Testis (tissue), 3 donors: ENCODE measurements around the gene IKBIP. TPM values are rescaled to one million over a fixed set of nuclear protein-coding genes. Genes with fewer than 3 reads are reported as not detected.
"Not testable (repeated sequence)": the region's sequence is repeated elsewhere in the genome, so short reads cannot be mapped to it uniquely, and the experiment has no call there.

Experiments
- DNase-seq: peaks from one replicate; pipeline ENCODE4 v3.0.0-alpha.2; 2019
- H3K27ac ChIP-seq, 2 donors: fragments of 200-600 bp; sonication (generic); one replicate each; pipeline ENCODE4 v1.5.1; 2019
- H3K27me3 ChIP-seq: fragments of 200-600 bp; sonication (generic); one replicate; pipeline ENCODE4 v1.5.1; 2019
- H3K36me3 ChIP-seq: fragments of 200-600 bp; sonication (generic); one replicate; pipeline ENCODE4 v1.5.1; 2017; ENCODE audit warnings: low read depth; ENCODE audit errors: missing control alignments
- H3K4me1 ChIP-seq: fragments of 200-600 bp; sonication (generic); one replicate; pipeline ENCODE4 v1.5.1; 2019
- H3K4me3 ChIP-seq, 2 donors: fragments of 200-600 bp; sonication (generic); one replicate each; pipeline ENCODE4 v1.5.1; 2017 to 2019
- H3K9me3 ChIP-seq: fragments of 200-600 bp; sonication (generic); one replicate; pipeline ENCODE4 v1.5.1; 2017
- CTCF ChIP-seq, 3 experiments: fragments of 450-650 bp in 2 of 3; fragments of 200-600 bp in 1 of 3; sonication (generic) in 1 of 3; IDR thresholded peaks; one replicate each; pipeline ENCODE4 v1.5.1; 2016 to 2019; ENCODE audit warnings: antibody characterized with exemption in 3 of 3, mild to moderate bottlenecking in 2 of 3, moderate library complexity in 1 of 3
- POLR2A ChIP-seq: fragments of 450-650 bp; IDR thresholded peaks from one replicate; pipeline ENCODE4 v1.6.1; 2017; ENCODE audit warnings: antibody characterized with exemption, mild to moderate bottlenecking, moderate library complexity
- WGBS, 2 donors: methylation state at CpG; one replicate each; pipeline ENCODE4 v1.1.5; 2018; 5-methylcytosine and 5-hydroxymethylcytosine counted together
- intact Hi-C: fragments of 100-400 bp; cut with DNase I; formaldehyde crosslinking; loops from one replicate; pipeline ENCODE4 v1.15.1; 2023; ENCODE audit warnings: low total_unique reads
- polyA plus RNA-seq: library from polyadenylated mRNA; stranded (reverse); fragments of 350-450 nt; fragmentation: Illumina TruSeq; extraction: RNeasy Lipid Tissue Mini Kit (QIAGEN cat#74804); gene quantifications from one replicate; pipeline ENCODE4 v1.2.3, GENCODE V29; 2014; ENCODE audit warnings: low read depth, low replicate concordance; ENCODE audit not compliant: insufficient read depth
- total RNA-seq, 2 donors: library from RNA; depleted of rRNA; stranded (reverse); fragments of >200 nt; gene quantifications; one replicate each; pipeline ENCODE4 v1.2.3, GENCODE V29; 2016

Gene IKBIP
- total and polyA plus RNA-seq, 3 donors from 2014 or later: 3.7 to 7.7 (median 7.4) TPM

GRCh38 chr12:98606359-98606988 lies 38.1 kb downstream of the IKBIP start:
- no peak for DNase-seq

GRCh38 chr12:98601924-98602323 lies 42.7 kb downstream of the IKBIP start:
- Histone ChIP-seq H3K27me3 (no peaks in the 10 kb centered on the region), H3K4me1 (no peaks in the 10 kb centered on the region), H3K27ac (no peak overlapping the region), H3K36me3 (no peaks in the 10 kb centered on the region), H3K4me3 (no peak overlapping the region), H3K9me3 (no peaks in the 10 kb centered on the region)
- TF ChIP-seq POLR2A (no peak), CTCF (IDR thresholded peaks at IDR 0.05) (no peak)
- 91% methylated on average over 8 of the region's 8 CpGs for WGBS, 2 donors
- no peak for DNase-seq
- intact Hi-C loops: no loop called here

More at GRCh38 chr12:98606359-98606988, 38.1 kb downstream of the IKBIP start:
- Histone ChIP-seq H3K27me3 (no peaks in the 10 kb centered on the region), H3K4me1 (no peaks in the 10 kb centered on the region), H3K4me3 (no peak overlapping the region), H3K9me3 (no peaks in the 10 kb centered on the region), H3K36me3 (no peaks in the 10 kb centered on the region), H3K27ac (no peak overlapping the region)
- TF ChIP-seq POLR2A (no peak), CTCF (IDR thresholded peaks at IDR 0.05) (no peak)
- intact Hi-C loops: no loop called here
- 74 to 76% methylated on average over 2 of the region's 2 CpGs for WGBS, 2 donors

- H3K9me3 ChIP-seq, H3K27me3 ChIP-seq, H3K36me3 ChIP-seq, H3K4me3 ChIP-seq, DNase-seq, intact Hi-C loops, H3K4me1 ChIP-seq, H3K27ac ChIP-seq: not testable (repeated sequence)
- WGBS, 2 donors: 83 to 85% methylated on average over 5 of the region's 5 CpGs
Observed at GRCh38 chr12:98597313-98597712, 47.3 kb downstream of the IKBIP start.

GRCh38 chr12:98595243-98595988 lies 49.2 kb downstream of the IKBIP start:
- H3K9me3 ChIP-seq: no peaks in the 10 kb centered on the region
- 56 to 66% methylated on average over 3 of the region's 3 CpGs for WGBS, 2 donors
- intact Hi-C loops: no loop called here
- H3K36me3 ChIP-seq: no peaks in the 10 kb centered on the region
- no peak for DNase-seq
- TF ChIP-seq POLR2A (no peak), CTCF (IDR thresholded peaks at IDR 0.05) (no peak)
- H3K27ac ChIP-seq: peak overlapping the region; percentile 98 to 99
- peaks cover 9% of the 10 kb centered on the region for H3K4me1 ChIP-seq
- peak overlapping the region in 1 of 2 donors; percentile 99 for H3K4me3 ChIP-seq
- no peaks in the 10 kb centered on the region for H3K27me3 ChIP-seq

GRCh38 chr12:98594050-98594835 lies 50.3 kb downstream of the IKBIP start:
- H3K27ac ChIP-seq: peak overlapping the region; percentile 98 to 99
- H3K9me3 ChIP-seq: no peaks in the 10 kb centered on the region
- peak overlapping the region; percentile 96 to 99 for H3K4me3 ChIP-seq
- WGBS, 2 donors: 0% methylated on average over 15 to 18 of the region's 35 CpGs
- intact Hi-C loops: no loop called here
- H3K36me3 ChIP-seq: no peaks in the 10 kb centered on the region
- H3K4me1 ChIP-seq: peaks cover 9% of the 10 kb centered on the region
- no peaks in the 10 kb centered on the region for H3K27me3 ChIP-seq
- DNase-seq: peak; percentile 28
- TF ChIP-seq CTCF (IDR thresholded peaks at IDR 0.05) (no peak), POLR2A (no peak)
